HG02759 (cell line): ENCODE measurements around the gene DRAP1.

ENCODE experiments used
- ATAC-seq: cut with Tn5 transposase; IDR thresholded peaks from one replicate; pipeline ENCODE4 v1.9.1; 2021; ENCODE audit warnings: mild to moderate bottlenecking, moderate library complexity; ENCODE audit not compliant: unreplicated experiment

The DRAP1 gene

GRCh38 chr11:65958774-65959420, 39.7 kb downstream of the DRAP1 start:
- no peak for ATAC-seq

DNA sequence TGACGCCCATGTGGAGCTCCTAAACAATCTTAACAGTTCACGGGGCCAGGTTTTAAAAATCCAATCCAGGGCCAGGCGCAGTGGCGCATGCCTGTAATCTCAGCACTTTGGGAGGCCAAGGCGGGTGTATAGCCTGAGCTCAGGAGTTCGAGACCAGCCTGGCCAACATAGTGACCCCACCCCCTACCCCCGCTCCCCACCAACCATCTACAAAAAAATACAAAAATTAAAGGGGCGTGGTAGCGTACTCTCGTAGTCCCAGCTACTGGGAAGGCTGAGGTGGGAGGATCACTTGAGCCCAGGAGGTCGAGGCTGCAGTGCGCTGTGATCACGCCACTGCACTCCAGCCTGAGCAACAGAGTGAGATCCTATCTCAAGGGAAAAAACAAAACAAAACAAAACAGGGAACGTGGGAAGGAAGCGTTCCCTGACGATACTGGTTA, 41.6 kb downstream of the DRAP1 start:
- no peak for ATAC-seq

GRCh38 chr11:65961267-65962140, 42.3 kb downstream of the DRAP1 start, which contains the start of gene SART1:
TSS of gene SART1 (plus strand) at chr11:65961734. CDS start at chr11:65961781, 47 bp downstream.
- ATAC-seq, result peak; percentile 94

- no peak for ATAC-seq
These were observed 42.9 kb downstream of the DRAP1 start for GRCh38 chr11:65962141-65962564.

- no peak for ATAC-seq
These were observed 45.7 kb downstream of the DRAP1 start for GRCh38 chr11:65964906-65965305.

DNA sequence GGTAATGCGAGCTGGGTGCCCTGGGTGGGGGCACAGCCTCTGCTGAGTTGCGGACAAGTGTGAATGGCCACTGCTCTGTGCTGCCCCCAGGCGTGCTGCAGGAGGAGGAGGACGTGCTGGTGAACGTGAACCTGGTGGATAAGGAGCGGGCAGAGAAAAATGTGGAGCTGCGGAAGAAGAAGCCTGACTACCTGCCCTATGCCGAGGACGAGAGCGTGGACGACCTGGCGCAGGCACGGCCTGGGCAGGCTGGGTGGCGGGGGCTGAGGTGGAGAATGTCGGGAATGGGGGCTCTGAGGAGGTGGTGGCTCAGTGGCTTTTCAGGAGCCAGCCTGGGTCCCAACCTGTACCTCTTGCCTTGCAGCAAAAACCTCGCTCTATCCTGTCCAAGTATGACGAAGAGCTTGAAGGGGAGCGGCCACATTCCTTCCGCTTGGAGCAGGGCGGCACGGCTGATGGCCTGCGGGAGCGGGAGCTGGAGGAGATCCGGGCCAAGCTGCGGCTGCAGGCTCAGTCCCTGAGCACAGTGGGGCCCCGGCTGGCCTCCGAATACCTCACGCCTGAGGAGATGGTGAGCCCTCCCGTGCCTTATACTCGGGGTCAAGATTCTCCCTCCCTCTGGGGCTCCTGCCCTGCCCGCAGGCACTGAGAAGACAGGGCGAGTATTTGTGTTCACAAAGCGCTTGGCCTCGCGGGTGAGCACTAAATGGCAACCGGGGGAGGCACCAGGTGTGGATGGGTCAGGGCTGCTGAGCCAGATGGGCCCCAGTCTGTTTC, 46.9 kb downstream of the DRAP1 start:
- no peak for ATAC-seq

DNA sequence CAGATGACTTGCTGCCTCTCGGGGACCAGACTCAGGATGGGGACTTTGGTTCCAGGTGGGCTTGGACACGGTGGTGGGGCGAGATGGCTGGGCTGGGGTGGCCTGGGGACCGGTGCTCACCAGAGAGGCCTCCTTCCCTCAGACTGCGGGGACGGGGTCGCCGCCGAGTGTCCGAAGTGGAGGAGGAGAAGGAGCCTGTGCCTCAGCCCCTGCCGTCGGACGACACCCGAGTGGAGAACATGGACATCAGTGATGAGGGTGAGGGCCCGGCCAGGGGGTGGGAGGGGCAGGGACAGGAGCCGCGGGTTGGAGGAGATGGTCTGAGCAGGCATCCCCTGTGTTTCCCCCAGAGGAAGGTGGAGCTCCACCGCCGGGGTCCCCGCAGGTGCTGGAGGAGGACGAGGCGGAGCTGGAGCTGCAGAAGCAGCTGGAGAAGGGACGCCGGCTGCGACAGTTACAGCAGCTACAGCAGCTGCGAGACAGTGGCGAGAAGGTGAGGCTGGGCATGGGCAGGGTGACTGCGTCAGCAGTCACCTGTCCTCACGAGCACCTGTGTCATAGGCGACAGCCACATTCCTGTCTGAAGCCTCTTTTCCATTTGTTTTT, 48.2 kb downstream of the DRAP1 start:
- ATAC-seq, result no peak

GRCh38 chr11:65968600-65969482, 49.6 kb downstream of the DRAP1 start:
- no peak for ATAC-seq
